SK-N-SH (cell line): ENCODE data around the gene TGFB3. TPM values are rescaled to one million over a fixed set of nuclear protein-coding genes. Genes with fewer than 3 reads are reported as not detected.
"Not testable (repeated sequence)": the region's sequence is repeated elsewhere in the genome, so short reads cannot be mapped to it uniquely, and the experiment has no call there.

ENCODE experiments used
- CTCF ChIA-PET: fragments of 300-600, 350-600 bp; formaldehyde crosslinking; extraction: SDS; loops from one replicate; lab custom pipeline; 2021; lab: Yijun Ruan, JAX
- POLR2A ChIA-PET: fragments of 350-600 bp; sonication (Branson Sonifier 250); formaldehyde crosslinking; extraction: SDS; loops from one replicate; lab custom pipeline; 2020; ENCODE audit warnings: antibody characterized with exemption, inconsistent platforms; lab: Yijun Ruan, JAX
- DNase-seq: peaks from one replicate; pipeline ENCODE4 v3.0.0; 2012
- H2AFZ ChIP-seq: fragments of 200-600 bp; sonication (generic); 2 replicates; pipeline ENCODE4 v1.8.1; 2016; ENCODE audit warnings: antibody characterized with exemption, mild to moderate bottlenecking, low read depth
- H3F3A ChIP-seq: fragments of 200-600 bp; sonication (generic); replicated peaks from 2 replicates; pipeline ENCODE3; 2016; ENCODE audit warnings: antibody characterized with exemption, mild to moderate bottlenecking; ENCODE audit not compliant: insufficient read depth
- H3K27ac ChIP-seq, 2 experiments: fragments of 200-500 bp in 1 of 2; fragments of 200-600 bp in 1 of 2; sonication (Bioruptor generic) in 1 of 2; sonication (generic), shearing (Covaris generic) in 1 of 2; 2 replicates each; pipeline versions ENCODE4 v1.5.1 to v1.6.1; 2014 to 2016; ENCODE audit warnings: low read depth in 2 of 2, inconsistent platforms in 1 of 2, low read length in 1 of 2, mild to moderate bottlenecking in 1 of 2, mixed read lengths in 1 of 2
- H3K27me3 ChIP-seq: fragments of 200-600 bp; sonication (generic), shearing (Covaris generic); 2 replicates; pipeline ENCODE4 v1.6.1; 2016; ENCODE audit warnings: mixed run types; ENCODE audit not compliant: insufficient read depth
- H3K36me3 ChIP-seq, 2 experiments: fragments of 200-500 bp in 1 of 2; fragments of 200-600 bp in 1 of 2; sonication (Bioruptor generic) in 1 of 2; sonication (generic) in 1 of 2; replicated peaks in 1 of 2; 2 replicates each; pipeline versions ENCODE3 to v1.5.1; 2014 to 2016; ENCODE audit warnings: low read length in 1 of 2, mild to moderate bottlenecking in 1 of 2; ENCODE audit not compliant: insufficient read depth in 2 of 2, control insufficient read depth in 1 of 2
- H3K4me1 ChIP-seq, 2 experiments: fragments of 200-500 bp in 1 of 2; fragments of 200-600 bp in 1 of 2; sonication (Bioruptor generic) in 1 of 2; sonication (generic), shearing (Covaris generic) in 1 of 2; 2 replicates each; pipeline versions ENCODE4 v1.5.1 to v1.6.1; 2014 to 2016; ENCODE audit warnings: low read depth in 1 of 2, low read length in 1 of 2, mixed run types in 1 of 2; ENCODE audit not compliant: insufficient read depth in 2 of 2, control insufficient read depth in 1 of 2
- H3K4me2 ChIP-seq: fragments of 200-600 bp; sonication (generic), shearing (Covaris generic); 2 replicates; pipeline ENCODE4 v1.6.1; 2017; ENCODE audit warnings: mixed run types
- H3K4me3 ChIP-seq, 2 experiments: fragments of 200-500 bp in 1 of 2; fragments of 200-600 bp in 1 of 2; sonication (Bioruptor generic) in 1 of 2; sonication (generic), shearing (Covaris generic) in 1 of 2; 2 replicates each; pipeline versions ENCODE4 v1.5.1 to v1.8.1; 2014 to 2016; ENCODE audit warnings: low read depth in 2 of 2, inconsistent platforms in 1 of 2, low read length in 1 of 2, mild to moderate bottlenecking in 1 of 2, mixed read lengths in 1 of 2, moderate library complexity in 1 of 2
- H3K79me2 ChIP-seq: fragments of 200-600 bp; sonication (generic); 2 replicates; pipeline ENCODE4 v1.8.1; 2017; ENCODE audit warnings: mild to moderate bottlenecking; ENCODE audit not compliant: insufficient read depth
- H3K9ac ChIP-seq: fragments of 200-600 bp; sonication (generic); 2 replicates; pipeline ENCODE4 v1.6.1; 2017; ENCODE audit warnings: mixed run types
- H3K9me2 ChIP-seq: fragments of 200-600 bp; sonication (generic); 2 replicates; pipeline ENCODE4 v1.6.1; 2017; ENCODE audit warnings: mixed run types
- H3K9me3 ChIP-seq: fragments of 200-600 bp; sonication (generic); 2 replicates; pipeline ENCODE4 v1.6.1; 2017; ENCODE audit warnings: mixed run types, mild to moderate bottlenecking, moderate library complexity
- H4K20me1 ChIP-seq: fragments of 200-600 bp; sonication (generic); 2 replicates; pipeline ENCODE4 v1.6.1; 2017; ENCODE audit warnings: mild to moderate bottlenecking, mixed run types; ENCODE audit not compliant: insufficient read depth
- CHD2 ChIP-seq: fragments of 150-350 bp; IDR thresholded peaks from 2 replicates; pipeline ENCODE4 v1.6.1; 2018; ENCODE audit warnings: low read length; ENCODE audit not compliant: partially characterized antibody
- EP300 ChIP-seq, 2 experiments: IDR thresholded peaks; 2 replicates each; pipeline versions ENCODE4 v1.4.0 to v1.6.1; 2012; ENCODE audit warnings: borderline replicate concordance in 1 of 2, low read depth in 1 of 2, low read length in 1 of 2
- EZH2phosphoT487 ChIP-seq: fragments of 200-600 bp; sonication (generic); IDR thresholded peaks from 2 replicates; pipeline ENCODE4 v1.6.1; 2017; ENCODE audit warnings: low read depth, mixed run types, mild to moderate bottlenecking, antibody characterized with exemption, moderate library complexity, borderline replicate concordance
- TAF1 ChIP-seq: IDR thresholded peaks from 2 replicates; pipeline ENCODE4 v1.6.1; 2012; ENCODE audit warnings: low read depth, mild to moderate bottlenecking, low read length, moderate library complexity, borderline replicate concordance
- WGBS: methylation state at CpG from one replicate; pipeline ENCODE4 v1.1.6; 2017; ENCODE audit warnings: low lambda C conversion rate; 5-methylcytosine and 5-hydroxymethylcytosine counted together
- polyA plus RNA-seq, 3 experiments: library from polyadenylated mRNA; depleted of rRNA; stranded (reverse); fragments of >200 nt; gene quantifications; 2 replicates each; pipeline ENCODE4 v1.2.3, GENCODE V29; 2012
- TF ChIP-seq, protein P1 (sequence below): IDR thresholded peaks from 2 replicates; pipeline ENCODE4 v1.6.1; 2012; ENCODE audit warnings: mild to moderate bottlenecking, low read depth, low read length, moderate library complexity

Gene TGFB3
- polyA plus RNA-seq, 1 of the 3 experiments (the other 2 are of a cell fraction) = 7.6 TPM

GRCh38 chr14:75926431-75927115, 55.2 kb downstream of the TGFB3 start (continued):
- no peak for TF ChIP-seq CHD2
- TF ChIP-seq, protein P1, sequence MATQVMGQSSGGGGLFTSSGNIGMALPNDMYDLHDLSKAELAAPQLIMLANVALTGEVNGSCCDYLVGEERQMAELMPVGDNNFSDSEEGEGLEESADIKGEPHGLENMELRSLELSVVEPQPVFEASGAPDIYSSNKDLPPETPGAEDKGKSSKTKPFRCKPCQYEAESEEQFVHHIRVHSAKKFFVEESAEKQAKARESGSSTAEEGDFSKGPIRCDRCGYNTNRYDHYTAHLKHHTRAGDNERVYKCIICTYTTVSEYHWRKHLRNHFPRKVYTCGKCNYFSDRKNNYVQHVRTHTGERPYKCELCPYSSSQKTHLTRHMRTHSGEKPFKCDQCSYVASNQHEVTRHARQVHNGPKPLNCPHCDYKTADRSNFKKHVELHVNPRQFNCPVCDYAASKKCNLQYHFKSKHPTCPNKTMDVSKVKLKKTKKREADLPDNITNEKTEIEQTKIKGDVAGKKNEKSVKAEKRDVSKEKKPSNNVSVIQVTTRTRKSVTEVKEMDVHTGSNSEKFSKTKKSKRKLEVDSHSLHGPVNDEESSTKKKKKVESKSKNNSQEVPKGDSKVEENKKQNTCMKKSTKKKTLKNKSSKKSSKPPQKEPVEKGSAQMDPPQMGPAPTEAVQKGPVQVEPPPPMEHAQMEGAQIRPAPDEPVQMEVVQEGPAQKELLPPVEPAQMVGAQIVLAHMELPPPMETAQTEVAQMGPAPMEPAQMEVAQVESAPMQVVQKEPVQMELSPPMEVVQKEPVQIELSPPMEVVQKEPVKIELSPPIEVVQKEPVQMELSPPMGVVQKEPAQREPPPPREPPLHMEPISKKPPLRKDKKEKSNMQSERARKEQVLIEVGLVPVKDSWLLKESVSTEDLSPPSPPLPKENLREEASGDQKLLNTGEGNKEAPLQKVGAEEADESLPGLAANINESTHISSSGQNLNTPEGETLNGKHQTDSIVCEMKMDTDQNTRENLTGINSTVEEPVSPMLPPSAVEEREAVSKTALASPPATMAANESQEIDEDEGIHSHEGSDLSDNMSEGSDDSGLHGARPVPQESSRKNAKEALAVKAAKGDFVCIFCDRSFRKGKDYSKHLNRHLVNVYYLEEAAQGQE = no peak
- no peak for TF ChIP-seq EZH2phosphoT487
- TF ChIP-seq EP300 (IDR thresholded peaks at IDR 0.05; ENCODE audit: borderline replicate concordance in 1 of 2, low read depth in 1 of 2, low read length in 1 of 2) = no peak
- no peak for TF ChIP-seq TAF1
- TF ChIP-seq, all 33 proteins: peak for 0

- CTCF ChIA-PET = interaction anchor here (1.1 kb wide), 1 partner anchor 54 kb away, joined by 4 read pairs; no protein-coding TSS in a partner anchor
- H3K4me2 ChIP-seq, H3K4me3 ChIP-seq, H3K27me3 ChIP-seq, H3K4me1 ChIP-seq, DNase-seq, H3K27ac ChIP-seq, H3K9me3 ChIP-seq, H3K9me2 ChIP-seq, H2AFZ ChIP-seq, POLR2A ChIA-PET, H3K36me3 ChIP-seq, H3K9ac ChIP-seq, H4K20me1 ChIP-seq, H3K79me2 ChIP-seq, H3F3A ChIP-seq: not testable (repeated sequence)
- WGBS = 100% methylated on average over 3 of the region's 54 CpGs
Observed at GRCh38 chr14:75925141-75925840, 56.5 kb downstream of the TGFB3 start.

- POLR2A ChIA-PET, H3K9me2 ChIP-seq, H3K4me3 ChIP-seq, H3K27me3 ChIP-seq, DNase-seq, H2AFZ ChIP-seq, H3K36me3 ChIP-seq, H3K27ac ChIP-seq, H3K9me3 ChIP-seq, H3K4me2 ChIP-seq, H4K20me1 ChIP-seq, H3K79me2 ChIP-seq, H3F3A ChIP-seq, H3K9ac ChIP-seq: not testable (repeated sequence)
- H3K4me1 ChIP-seq = peaks cover 0 to 15% of the 10 kb centered on the region in 2 experiments; a peak in 2 of 4 replicates
- CTCF ChIA-PET = interaction anchor here (0.7 to 6.0 kb wide), 2 partner anchors 40 to 60 kb away, joined by 3 to 64 read pairs; partner anchors contain the start of gene TGFB3
- WGBS = 95% methylated on average over 4 of the region's 4 CpGs
Observed at GRCh38 chr14:75920421-75920820, 61.4 kb downstream of the TGFB3 start.
